Measurements from ENCODE around the gene ITGB6.

DNA sequence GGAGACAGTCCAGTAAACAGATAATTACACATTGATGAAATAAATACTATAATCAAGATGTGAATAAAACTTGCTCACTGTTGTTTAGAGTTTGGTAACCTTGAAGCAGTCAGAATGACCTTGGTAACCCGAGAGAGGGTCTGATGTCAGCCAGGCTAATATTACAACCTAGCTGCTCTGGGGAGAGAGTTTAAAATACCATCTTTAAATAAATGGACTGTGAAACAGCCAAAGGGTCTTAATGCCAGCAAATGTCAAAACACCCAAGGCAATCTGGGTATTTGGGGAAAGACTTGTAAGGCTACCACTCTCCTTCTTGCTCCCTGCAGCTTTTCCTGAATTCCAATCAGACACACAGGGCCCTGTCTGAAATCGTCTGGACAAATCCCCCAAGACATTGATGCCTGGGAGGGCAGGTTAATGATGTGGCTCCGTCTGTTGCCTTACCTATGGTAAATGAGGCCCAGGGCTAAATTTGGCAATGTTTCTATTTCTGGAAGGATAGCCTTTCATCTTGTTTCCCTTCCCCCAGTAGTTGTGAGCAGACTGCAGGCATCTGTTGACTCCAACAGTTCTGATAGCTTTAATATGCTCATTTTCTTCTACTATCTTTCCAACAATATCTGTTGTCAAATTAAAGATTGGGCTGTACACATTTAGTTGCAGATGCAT is 43.0 kb upstream of the ITGB6 start:
- TF ChIP-seq POLR2A (IDR thresholded peaks at IDR 0.05): no peak
- TF ChIP-seq CTCF (IDR thresholded peaks at IDR 0.05): no peak

Measured in right lobe of liver (tissue), 4 donors.